AG04449 (cell line): ENCODE data around the gene GSK3B.
A peak's percentile ranks its signal among the peaks of the same experiment; 100 is the strongest.
"Not testable (repeated sequence)": the region's sequence is repeated elsewhere in the genome, so short reads cannot be mapped to it uniquely, and the experiment has no call there.

Experiments used
- CTCF ChIA-PET: fragments of 350-600 bp; formaldehyde crosslinking; extraction: SDS; loops from one replicate; lab custom pipeline; 2021; ENCODE audit warnings: antibody characterized with exemption; lab: Yijun Ruan, JAX
- POLR2A ChIA-PET: fragments of 400-600, 350-600 bp; formaldehyde crosslinking; extraction: SDS; loops from one replicate; lab custom pipeline; 2020; ENCODE audit warnings: antibody characterized with exemption, inconsistent platforms; lab: Yijun Ruan, JAX
- DNase-seq: peaks from one replicate; pipeline ENCODE4 v3.0.0-alpha.2; 2010; ENCODE audit warnings: low read depth, low spot score
- H3K4me3 ChIP-seq: 2 replicates; pipeline ENCODE4 v1.5.1; 2011; ENCODE audit warnings: low read depth, mild to moderate bottlenecking, control low read depth, low read length
- TF ChIP-seq, protein P1 (sequence below): IDR thresholded peaks from one replicate; pipeline ENCODE4 v1.5.1; 2011; ENCODE audit warnings: mild to moderate bottlenecking, moderate library complexity, low read length, control low read depth, inconsistent platforms; ENCODE audit not compliant: insufficient read depth; ENCODE audit errors: missing control alignments

Gene GSK3B

DNA sequence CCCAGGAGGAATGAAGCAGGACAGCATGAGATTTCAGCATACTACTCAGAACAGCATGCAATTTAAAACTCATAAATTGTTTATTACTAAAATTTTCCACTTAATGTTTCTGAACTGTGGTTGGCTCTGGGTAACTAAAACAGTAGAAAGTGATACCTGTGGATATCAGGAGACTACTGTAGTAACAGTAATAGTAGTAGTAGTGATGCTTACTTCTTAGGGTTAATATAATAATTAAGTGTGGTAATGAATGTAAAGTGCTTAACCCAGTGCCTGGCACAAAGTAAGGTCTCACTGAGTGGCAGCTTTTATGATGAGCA, 195.1 kb downstream of the GSK3B start:
- ChIA-PET POLR2A (no interaction called here), CTCF (no interaction called here)
- DNase-seq, result no peak
- no peak overlapping the region for H3K4me3 ChIP-seq
- TF ChIP-seq, protein P1, sequence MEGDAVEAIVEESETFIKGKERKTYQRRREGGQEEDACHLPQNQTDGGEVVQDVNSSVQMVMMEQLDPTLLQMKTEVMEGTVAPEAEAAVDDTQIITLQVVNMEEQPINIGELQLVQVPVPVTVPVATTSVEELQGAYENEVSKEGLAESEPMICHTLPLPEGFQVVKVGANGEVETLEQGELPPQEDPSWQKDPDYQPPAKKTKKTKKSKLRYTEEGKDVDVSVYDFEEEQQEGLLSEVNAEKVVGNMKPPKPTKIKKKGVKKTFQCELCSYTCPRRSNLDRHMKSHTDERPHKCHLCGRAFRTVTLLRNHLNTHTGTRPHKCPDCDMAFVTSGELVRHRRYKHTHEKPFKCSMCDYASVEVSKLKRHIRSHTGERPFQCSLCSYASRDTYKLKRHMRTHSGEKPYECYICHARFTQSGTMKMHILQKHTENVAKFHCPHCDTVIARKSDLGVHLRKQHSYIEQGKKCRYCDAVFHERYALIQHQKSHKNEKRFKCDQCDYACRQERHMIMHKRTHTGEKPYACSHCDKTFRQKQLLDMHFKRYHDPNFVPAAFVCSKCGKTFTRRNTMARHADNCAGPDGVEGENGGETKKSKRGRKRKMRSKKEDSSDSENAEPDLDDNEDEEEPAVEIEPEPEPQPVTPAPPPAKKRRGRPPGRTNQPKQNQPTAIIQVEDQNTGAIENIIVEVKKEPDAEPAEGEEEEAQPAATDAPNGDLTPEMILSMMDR, result no peak

DNA sequence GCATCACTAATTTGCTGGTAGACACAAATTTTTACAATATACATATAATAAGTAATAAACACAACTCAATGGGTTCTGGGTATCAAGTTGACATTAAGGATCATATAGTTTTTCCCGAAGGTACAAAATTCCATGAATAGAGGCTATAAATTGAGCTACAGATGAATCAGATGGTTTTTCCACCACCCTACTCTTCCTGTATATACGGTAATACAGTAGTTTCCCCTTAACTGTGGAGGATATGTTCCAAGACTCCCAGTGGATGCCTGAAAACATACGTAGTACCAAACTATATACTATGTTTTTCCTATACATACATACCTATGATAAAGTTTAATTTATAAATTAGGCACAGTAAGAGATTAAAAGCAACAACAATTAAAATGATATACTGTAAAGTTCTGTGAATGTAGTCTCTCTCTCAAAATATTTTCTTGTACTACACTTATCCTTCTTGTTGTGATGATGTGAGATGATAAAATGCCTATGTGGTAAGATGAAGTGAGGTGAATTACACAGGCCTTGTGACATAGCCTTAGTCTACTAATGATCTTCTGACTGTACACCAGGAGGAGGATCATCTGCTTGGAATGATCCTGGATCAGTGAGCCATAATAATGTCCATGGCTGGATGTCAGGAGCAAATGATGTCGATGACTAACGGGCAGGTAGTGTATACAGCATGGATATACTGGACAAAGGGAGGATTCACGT, 195.6 kb downstream of the GSK3B start:
- ChIA-PET CTCF (no interaction called here), POLR2A (no interaction called here)
- H3K4me3 ChIP-seq, result no peak overlapping the region
- TF ChIP-seq, protein P1, result no peak
- no peak for DNase-seq

DNA sequence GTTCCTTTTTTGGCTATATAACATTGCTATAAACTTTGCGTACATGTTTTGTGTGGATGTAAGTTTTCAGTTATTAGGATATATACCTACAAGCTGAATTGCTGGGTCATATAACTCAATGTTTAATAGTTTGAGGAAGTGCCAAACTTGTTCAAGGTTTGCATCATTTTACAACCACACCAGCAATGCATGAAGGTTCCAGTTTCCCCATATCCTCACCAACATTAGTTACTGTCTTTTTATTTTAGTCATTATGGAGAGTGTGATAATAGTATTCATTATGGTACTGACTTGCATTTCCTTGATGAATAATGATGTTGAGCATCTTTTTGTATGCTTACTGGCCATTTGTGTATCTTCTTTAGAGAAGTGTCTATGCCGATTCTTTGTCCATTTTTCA, 200.1 kb downstream of the GSK3B start:
- no peak overlapping the region for H3K4me3 ChIP-seq
- no peak for DNase-seq
- CTCF ChIA-PET, result interaction anchor here (3.8 kb wide), 1 partner anchor 11 kb away, joined by 42 read pairs; no protein-coding TSS in a partner anchor
- TF ChIP-seq, protein P1, result no peak
- POLR2A ChIA-PET, result no interaction called here

DNA sequence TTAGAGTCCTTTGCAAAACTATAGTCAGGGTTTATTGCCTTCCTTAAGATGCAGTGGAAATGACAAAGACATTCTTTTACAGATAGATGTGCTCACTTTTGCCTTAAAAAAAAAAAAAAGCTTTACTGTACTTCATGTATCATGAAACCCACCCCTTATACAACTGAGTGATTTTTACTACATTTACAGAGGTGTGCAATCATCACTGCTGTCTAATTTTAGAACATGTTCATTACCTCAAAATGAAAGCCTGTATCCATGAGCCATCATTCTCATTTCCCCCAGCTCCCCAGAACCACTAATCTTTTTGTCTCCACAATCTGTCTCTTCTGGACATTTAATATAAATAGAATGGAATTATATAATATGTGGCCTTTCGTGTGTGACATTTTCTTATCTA, 200.5 kb downstream of the GSK3B start:
- no peak overlapping the region for H3K4me3 ChIP-seq
- ChIA-PET POLR2A (no interaction called here), CTCF (interaction anchor here (0.9 to 3.9 kb wide), 7 partner anchors 11 to 346 kb away, joined by 3 to 42 read pairs (median 10); no protein-coding TSS in a partner anchor)
- no peak for DNase-seq
- TF ChIP-seq, protein P1, result no peak

DNA sequence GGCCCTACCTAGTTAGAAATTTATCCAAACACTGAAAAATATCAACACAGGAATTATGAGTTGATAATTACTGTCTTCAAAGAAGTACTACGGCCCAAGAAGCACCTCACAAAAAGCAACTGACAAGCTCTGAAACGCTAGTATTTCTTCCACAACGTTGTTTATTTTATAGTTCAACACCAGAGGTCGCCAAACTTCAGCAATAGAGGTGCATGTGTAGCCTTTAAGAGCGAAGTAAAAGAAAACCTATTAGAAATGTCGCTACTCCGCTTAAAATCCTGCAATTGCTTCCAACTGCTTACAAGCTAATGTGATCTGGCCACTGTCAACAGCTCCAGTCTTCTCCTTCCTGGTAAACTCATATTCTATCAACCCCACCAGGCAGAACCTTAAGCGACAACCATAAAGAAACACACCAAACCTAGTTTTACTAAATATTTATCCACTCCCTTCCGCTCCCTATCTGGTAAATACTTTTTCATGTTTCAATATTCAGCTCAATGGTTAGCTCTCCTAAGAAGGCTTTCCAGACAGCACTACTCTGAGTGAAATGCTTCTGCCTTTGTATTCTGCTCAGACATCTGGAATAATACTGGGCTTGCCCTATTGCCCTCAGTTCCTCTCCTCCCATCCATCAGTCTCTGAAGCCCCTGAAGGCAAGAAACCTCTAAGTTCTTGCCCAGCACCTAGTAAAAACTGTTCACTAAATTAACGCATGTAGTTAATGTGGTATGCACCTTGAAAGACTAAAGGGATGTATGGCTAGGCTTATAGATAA, 202.1 kb downstream of the GSK3B start:
- TF ChIP-seq, protein P1, result peak; percentile 55
- H3K4me3 ChIP-seq, result no peak overlapping the region
- DNase-seq, result no peak
- ChIA-PET POLR2A (interaction anchor here (0.5 to 1.0 kb wide), 2 partner anchors 202 to 536 kb away, joined by 3 read pairs; partner anchors contain the start of gene GSK3B), CTCF (interaction anchor here (0.6 to 4.7 kb wide), 34 partner anchors 9 to 902 kb away, joined by 3 to 42 read pairs (median 5); partner anchors contain the start of gene GSK3B)

DNA sequence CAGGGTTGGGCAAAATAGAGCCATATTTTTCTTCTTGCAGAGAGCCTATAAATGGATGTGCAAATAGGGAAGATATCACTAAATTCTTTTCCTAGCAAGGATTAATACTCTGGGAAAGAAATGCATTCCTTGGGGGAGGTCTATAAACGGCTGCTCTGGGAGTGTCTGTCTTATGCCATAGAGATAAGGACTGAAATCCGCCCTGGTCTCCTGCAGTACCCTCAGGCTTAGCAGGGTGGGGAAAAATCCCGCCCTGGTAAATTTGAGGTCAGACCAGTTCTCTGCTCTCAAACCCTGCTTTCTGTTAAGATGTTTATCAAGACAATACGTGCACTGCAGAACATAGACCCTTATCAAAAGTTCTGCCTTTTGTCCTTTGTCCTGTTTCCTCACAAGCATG, 205.6 kb downstream of the GSK3B start:
- DNase-seq, POLR2A ChIA-PET, H3K4me3 ChIP-seq, CTCF ChIA-PET: not testable (repeated sequence)
